GM19035 (cell line): ENCODE data around the gene DPF3.
A peak's percentile ranks its signal among the peaks of the same experiment; 100 is the strongest.

Experiments
- ATAC-seq: cut with Tn5 transposase; IDR thresholded peaks from one replicate; pipeline ENCODE4 v1.9.1; 2021; ENCODE audit not compliant: unreplicated experiment

DPF3 gene

DNA sequence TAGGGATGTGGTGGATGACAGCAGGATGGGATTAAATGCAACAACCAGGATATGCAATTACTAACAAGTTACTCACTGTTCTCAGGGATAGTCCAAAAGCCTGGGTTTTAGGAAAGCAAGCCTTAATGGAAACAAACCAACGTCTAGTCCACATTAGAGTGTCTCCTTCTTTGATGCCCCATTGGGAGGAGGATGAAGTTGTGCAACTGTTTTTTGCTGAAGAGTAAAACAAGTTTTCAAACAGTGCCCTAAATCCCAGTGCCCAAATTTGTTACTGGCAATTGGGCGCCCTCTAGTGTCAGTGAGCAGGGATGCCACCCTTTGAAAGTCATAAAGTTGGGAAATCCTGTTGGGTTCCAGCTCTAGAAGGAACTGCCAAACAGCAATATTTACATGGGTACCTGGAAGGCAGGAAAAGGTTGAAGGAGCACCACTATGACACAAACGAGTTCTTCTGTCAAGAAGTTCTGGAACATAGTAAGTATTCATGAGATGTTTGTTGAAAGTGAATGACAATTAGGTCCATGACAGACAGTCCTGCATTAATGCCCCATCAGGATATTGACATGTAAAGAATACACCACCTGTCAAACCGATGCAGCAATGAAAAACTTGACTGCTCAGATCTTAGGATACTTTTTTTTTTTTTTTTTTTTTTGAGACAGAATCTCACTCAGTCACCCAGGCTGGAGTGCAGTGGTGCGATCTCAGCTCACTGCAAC, 11.1 kb upstream of the DPF3 start:
- no peak for ATAC-seq

DNA sequence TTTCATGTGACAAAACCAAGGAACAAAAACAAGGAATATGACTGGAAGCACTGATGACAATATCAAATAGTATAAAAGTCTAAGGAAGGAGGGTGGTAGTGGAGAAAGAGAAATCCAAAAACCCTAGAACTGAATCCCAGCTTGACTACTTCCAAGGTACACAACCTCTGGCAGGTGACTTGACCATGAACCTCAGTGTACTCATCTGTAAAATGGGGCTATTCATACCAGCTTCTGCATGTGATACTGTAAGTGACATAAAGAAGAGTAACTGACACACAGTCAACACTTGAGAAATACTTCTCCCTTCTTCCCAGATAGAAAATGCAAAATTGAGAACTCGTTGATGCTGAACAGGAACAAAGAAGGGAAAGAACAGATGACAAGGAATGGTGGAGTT, 10.3 kb upstream of the DPF3 start:
- no peak for ATAC-seq

DNA sequence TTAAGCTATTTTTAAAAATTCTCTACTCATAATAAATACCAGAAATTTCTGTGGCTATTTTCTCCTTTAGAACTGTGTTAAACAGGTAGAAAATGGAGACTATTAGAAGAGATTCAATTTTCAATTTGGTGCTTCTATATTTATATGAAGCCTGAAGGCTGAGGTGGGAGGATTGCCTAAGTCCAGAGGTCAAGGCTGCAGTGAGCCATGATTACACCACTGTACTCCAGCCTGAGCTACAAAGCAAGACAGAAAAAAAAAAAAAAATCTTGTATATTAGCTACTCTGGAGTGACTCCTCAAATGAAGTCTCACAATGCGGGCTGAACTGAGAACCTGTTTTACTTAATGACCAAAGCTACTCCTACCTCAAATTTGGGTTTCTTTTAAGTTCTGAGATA, 9.8 kb upstream of the DPF3 start:
- no peak for ATAC-seq

DNA sequence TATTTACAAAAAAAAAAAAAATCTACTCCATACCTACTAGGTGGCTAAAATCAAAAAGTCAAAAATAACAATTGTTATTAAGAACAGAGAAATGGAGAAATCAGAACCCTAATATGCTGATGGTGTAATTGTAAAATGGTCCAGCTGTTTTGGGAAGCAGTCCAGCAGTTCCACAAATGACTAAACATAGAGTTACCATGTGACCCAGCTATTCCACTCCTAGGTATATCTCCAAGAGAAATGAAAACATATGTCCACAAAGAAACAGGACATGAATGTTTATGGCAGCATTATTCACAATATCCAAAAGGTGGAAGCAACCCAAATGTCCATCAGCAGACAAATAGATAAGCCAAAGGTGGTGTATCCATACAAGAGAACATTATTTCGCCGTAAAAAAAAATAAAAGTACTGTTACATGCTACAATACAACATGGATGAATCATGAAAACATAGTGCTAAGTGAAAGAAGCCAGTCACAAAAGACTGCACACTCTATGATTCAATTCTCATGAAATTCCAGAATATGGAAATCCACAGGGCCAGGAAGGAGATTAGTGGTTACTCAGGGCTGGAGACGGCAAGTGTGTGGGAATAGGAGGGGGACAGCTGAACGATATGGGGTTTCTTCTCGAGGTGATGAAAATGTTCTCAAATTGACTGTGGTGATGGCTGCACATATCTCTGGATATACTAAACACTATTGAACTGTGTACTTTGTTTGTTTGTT, 9.1 kb upstream of the DPF3 start:
- ATAC-seq = no peak

DNA sequence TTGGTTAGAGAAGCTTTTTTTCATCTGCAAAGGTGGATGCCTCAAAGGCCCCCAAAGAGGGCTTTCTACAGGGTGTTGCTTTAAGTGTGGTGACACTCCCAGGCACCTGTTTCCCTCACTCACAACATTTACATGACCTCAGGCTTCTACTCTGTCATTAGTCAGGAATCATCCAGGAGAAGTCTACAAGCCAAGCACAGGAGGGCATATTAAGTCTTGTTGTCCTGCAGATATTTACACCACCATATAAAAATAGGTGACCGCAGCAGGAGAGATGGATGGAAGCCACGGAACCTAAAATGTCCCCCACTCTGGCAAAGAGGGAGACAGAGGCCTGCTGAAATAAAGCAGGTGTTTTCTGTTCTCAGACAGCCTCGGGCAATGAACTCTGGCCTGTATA, 7.5 kb upstream of the DPF3 start:
- no peak for ATAC-seq

DNA sequence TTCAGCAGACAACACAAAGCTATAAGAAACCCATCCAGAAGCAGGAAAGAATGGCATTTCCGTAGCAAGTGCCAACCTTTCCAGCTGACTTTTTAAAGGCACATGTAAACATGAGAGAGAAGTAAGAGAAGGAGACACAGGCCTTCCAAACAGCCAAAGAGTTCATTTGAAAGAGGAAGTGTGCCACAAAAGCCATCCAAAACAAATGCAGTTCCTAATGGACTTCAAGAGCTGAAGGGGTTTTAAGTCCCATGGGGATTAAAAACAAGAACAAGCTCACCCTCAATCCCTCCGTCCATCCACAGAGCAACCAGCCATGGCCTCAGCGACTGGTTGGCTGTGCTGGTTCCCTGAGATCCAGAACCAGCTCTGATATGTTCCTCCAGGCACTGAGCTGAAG, 4.5 kb upstream of the DPF3 start:
- no peak for ATAC-seq

DNA sequence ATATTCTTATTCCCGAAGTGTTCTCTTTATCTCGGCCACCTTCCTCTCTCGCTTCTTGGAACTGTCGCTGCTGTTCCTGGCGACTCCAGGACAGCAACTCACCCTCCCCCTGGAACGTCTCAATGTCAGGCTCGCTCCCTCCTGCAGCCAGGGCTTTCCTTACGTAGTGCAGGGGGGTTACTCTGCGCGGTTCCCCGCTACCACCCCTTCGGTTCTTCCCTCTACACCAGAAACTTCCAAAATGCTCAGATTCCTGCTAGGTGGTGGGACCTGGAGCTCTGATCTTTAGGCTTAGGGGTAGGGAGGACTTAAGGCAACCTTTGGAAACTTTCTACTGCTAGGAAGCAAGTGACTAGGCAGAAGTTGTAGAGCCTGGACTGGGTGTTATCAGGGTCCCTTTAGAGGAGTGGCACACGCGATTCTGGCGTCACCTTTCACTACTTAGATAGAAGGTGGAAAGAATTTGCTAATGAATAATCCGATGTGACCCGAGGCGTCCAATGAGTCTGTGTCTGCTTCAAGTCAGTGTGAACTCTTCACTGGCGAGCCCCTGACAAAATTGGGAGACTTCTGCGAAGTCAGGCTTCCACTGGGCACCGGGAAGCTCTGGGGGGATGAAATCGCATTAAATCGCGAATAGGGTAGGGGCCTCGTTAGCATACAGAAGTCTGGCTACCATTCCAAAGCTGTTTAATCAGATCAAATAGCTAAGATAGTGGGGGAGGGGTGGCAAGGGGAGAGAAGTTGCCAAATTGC, 900 bp upstream of the DPF3 start:
- ATAC-seq = no peak

DNA sequence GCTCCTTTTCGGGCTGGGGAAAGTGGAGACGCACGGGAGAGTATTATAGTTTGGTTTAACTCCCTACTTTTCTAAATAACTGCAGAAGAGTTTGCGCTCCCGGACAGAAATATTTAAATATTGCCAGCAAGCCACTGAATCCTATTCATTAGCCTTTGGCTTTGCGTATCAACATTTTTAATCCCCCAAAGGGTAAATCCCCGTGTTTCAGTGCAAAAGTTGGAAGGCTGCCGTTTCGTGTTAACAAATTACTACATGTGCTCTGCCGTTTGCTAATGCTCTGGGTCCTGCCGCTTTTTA, 372 bp upstream of the DPF3 start:
- no peak for ATAC-seq

DNA sequence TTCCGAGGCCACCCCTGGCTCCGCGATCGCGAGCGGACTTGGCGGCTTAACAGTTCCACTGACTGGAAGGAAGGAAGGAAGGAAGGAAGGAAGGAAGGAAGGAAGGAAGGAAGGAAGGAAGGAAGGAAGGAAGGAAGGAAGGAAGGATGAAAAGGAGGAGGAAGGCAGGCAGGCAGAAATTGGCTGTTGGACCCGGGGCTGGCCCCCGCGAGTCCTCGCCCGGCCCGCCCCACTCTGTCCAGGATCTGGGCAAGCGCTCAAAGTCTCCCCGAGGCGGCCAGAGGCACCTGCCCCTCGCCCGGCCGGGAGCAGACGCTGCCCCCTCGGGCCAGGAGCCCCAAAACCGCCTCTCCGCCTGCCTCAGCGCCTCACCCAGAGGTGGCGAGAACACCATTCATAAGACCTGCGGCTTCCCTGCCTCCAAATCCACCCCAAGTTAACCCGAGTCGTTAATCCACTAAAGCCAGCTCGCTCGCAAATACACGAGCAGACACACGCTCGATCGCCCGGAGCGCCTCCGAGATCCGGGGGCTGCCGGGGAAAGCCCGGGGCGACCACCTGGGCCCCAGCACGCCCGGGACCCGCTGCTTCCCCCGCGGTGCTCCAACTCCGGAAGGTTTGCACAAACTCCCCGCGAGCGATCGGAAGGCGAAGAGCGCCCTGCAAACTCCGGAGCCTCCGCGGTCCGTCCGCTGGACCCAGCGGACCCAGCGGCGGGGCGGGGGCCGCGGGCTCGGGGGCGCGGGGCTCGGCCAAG, 844 bp downstream of the DPF3 start:
- peak; percentile 24 for ATAC-seq

DNA sequence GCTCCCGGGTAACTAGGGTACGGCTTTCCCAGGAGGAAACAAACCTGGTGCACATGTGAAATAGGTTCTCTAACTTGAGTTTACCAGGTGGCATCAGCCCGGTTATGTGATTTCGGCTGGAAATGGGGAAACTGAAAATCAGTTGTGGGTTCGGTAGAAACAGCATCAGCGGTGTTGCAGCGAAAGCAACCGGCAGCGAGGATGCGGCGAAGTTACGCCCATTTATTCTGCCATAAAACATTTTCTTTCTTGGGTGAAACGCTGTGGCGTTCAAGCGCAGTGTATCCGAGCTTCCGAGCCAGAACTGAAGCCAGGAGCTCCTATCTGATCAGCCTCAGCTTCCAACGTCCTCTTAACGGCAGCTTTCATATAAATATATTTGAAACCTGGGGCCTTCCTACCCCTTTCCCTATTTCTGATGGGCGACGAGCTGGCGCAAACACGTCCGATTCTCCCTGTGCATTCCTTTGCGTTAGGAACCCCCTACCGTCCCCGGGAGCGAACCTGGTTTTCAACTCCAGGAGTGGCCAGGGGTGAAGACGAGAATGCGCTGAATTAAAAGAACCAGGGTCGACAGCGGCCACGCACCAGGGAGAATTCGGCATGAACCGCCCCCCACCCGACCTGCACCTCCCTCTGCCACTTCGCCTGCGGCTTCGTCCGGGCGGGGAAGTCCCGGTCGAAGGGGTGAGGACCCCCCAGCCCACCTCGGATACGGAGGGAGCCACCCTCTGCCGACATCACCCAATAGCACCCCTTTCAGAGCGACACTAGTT, 1.6 kb downstream of the DPF3 start:
- ATAC-seq = no peak

DNA sequence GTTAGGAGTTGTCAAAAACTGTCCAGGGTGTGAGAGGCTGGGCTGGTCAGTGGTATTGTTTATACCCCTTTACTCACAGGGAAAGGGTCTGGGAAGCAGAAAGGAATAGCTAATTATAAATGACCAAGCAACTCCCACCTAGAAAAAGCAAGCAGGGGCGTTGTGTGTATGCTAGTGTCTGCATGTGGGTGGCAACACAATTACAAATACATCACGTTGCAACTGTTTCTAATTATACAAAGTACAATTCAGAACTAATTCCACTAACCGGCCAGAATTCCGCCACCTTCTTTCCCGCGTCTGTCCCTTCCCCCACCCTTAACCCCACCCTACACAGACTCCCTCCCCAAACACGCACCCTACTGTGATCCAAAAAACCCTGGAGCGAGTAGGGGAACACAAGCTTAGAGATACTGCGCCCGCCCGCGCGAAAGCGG, 2.2 kb downstream of the DPF3 start:
- ATAC-seq = no peak

DNA sequence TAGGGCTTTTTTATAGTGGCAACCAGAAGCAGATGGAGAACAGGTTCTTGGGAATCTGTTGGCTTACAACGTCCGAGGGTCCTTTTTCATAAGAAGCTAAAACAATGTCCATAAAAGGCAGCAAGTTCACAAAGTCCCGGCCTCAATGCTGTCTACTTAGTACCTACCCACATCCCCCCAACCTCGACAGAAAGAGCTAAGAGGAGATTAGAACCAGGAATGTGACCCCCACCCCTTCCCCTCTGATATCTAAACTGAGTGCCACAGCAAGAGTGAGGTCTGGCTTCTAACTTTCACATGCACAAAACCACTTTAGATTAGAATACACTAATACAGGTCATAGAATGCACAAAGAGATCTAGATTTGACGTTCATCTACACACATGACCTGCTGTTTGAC, 4.5 kb downstream of the DPF3 start:
- ATAC-seq = no peak

DNA sequence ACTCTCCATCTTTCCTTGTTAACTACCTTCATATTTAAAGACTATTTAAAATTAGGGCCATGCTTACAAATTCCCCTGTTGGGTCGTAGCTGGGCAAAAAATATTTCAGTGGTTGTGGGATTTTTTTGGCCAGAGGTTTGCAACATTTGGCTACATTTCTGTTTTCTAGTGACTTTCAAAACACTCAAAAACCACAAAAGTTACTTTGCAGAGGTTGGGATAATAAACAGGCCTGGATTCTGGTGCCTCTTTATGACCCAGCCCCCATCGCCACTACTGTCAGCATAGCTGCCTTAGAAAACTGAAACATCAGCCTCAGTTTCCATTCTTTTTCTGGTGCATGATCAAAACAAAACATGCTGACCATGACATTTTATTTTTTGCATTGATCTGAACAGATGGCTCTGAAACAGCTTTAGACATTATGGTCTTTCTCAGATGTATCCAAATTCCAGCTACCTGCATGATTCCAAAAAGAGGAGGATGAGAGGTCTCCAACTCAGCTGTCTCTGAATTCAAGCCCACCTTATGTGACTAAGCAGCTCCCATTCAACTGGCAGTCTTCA, 5.2 kb downstream of the DPF3 start:
- ATAC-seq = no peak

DNA sequence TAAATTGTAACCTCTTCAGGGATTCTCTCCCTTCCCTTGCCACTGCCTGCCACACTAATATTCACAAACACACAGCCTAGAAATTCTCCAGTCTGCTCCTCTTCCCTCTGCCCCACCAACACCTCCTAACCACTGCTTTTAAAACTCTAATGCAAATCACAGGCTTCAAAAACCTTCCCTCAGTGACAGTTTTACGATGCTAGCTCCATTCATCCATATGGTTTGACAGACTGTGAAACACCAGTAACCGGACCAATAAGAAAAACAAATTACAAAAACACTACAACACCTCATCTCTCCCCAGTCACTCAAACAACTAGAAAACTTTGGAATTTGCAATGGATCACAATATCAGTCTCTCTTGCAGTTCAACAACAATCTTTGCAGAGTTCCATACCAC, 5.7 kb downstream of the DPF3 start:
- no peak for ATAC-seq

DNA sequence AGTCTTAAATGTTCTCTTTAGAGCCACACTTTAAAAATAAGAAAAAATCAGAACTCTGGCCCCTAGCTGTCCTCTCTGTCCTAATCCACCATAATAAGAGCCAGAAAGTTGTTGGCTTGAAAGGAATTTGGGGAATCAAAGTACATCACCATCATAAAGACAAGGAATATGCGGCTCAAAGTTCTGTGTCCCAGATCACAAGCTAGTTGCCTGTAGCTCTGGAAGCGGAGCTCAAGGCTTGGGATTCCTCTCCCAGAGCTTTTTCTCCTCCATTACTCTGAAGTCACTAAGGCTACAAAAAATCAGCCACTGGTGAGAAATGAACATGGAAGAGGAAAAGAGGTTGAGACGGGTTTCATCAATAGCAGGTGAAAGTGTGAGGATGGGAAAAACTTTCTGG, 6.4 kb downstream of the DPF3 start:
- no peak for ATAC-seq

DNA sequence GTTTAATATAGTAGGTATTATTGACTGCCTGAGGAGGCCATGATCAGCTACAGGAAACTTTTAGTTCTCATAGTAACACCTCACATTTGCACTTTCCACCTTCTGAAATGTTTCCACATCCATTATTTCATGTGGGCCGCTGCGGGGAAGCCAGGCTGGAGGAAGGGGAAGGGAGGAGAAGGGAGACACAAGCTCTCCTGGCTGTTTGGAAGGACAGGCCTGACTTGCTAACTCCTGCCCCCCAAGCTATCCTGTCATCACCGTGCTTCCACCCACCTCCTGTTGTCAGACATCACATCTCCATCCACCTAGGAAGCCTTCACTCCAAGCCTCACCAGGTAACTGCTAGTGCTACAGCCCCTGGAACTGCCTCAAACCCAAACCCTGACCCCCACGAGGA, 9.5 kb downstream of the DPF3 start:
- ATAC-seq = no peak

DNA sequence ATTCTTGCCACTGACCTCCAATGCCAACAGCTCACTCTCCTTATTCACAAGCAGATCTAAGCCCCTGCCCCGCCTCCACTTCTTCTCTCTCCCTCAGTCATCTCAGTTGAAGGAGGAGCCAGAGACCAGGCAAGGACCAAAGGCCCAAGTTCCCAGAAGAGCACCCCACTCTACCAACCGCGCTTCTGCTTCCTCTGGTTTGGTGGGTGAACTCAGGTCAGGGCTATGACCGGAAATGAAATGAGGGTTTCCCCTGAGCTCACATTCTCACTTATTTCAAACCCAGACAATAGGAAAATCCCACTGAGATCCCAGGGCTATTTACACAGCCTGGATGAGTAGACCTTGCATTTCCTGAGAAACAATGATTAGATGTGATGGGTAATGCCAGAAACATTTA, 9.9 kb downstream of the DPF3 start:
- no peak for ATAC-seq

DNA sequence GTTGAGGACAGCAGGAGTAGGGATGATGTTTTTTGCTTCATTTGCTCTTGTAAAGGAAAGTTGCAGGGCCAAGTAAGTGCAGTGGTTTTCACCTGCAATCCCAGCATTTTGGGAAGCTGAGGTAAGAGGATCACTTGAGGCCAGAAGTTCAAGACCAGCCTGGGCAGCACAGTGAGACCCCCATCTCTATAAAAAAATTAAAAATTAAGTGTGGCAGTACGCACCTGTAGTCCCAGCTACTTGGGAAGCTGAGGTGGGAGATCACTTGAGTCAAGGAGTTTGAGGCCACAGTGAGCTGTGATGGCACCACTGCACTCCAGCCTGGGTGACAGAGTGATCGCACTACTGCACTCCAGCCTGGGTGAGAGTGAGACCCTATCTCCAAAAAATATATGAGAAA, 10.8 kb downstream of the DPF3 start:
- no peak for ATAC-seq

DNA sequence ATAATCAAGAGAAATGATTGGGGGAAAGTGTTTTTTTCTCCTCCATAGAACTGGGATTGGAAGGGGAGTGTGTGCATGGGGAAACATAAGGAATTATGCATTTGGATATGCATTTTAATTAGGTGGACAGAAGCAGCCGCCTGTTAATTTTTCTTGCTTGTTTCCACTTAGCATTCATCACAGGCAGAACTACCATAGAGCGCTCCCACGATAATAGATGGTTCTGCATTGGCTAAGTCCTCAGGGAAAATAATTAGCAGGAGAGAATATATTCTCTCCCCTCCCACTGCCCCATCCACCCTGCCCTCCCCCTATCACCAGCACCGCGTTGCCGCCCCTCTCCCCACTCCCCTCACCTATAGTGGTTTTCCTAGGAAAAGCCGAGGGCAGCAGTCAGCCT, 11.4 kb downstream of the DPF3 start:
- ATAC-seq = no peak

DNA sequence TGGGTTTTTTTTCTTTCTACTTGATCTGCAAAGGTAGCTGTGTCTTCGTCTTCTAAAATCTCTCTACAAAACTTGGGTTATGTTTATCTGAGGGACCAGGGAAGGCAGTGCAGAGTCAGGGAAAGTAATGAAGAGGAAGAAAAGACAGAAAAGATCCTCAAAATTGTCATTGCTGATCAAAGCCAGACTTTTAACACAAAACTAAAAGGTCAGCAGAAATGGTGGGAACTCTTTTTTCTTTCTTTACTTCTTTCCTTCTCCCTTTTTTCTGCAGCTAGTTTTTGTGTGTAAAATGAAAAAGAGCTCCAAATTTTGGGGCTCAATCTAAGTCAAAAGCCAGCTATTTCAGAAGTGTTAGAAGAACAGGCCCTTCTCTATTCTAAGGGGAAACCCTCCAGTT, 11.9 kb downstream of the DPF3 start:
- no peak for ATAC-seq

DNA sequence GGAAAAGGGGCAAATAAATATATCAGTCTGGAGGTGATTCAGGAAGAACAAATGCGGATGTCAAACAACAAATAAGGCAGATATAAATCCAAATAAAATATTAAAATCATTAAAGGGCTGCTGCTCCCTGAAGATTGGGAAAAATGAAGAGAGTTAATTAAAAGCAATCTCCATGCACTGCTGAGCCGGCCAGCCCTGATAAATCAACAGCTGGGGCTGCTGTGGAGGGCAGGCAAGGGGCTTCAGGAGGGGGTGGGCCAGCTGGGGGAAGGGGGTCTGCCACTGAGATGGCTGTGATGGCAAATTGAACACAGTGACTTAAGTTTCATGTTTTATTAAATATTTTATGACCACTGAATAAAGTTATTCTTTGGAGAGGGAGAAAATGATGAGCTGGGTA, 12.4 kb downstream of the DPF3 start:
- no peak for ATAC-seq
